Stimulated activated effector memory CD8-positive, alpha-beta T cell treated with anti-CD3 and anti-CD28 coated beads, Interleukin-12 subunit alpha, Interleukin-12 subunit beta, amount 100 ng/mL, for 72 hours (primary cell): ENCODE data around the gene HLA-DMA.
A peak's percentile ranks its signal among the peaks of the same experiment; 100 is the strongest.

ENCODE experiments used
- ATAC-seq: fragments of 150-1000 bp; cut with Tn5 transposase; 2 replicates; pipeline ENCODE4 v1.10.0; 2021
- DNase-seq, 2 donors: peaks; one replicate each; pipeline ENCODE4 v3.0.0; 2021 to 2022; ENCODE audit warnings: low spot score in 2 of 2
- H3K27ac Mint-ChIP-seq: one replicate; pipeline ENCODE4 v1.8.0; 2022; ENCODE audit warnings: mild to moderate bottlenecking, mixed read lengths
- H3K36me3 Mint-ChIP-seq: one replicate; pipeline ENCODE4 v1.8.0; 2022; ENCODE audit warnings: mild to moderate bottlenecking, mixed read lengths
- H3K4me1 Mint-ChIP-seq: one replicate; pipeline ENCODE4 v1.8.0; 2022; ENCODE audit warnings: mixed read lengths
- H3K4me3 Mint-ChIP-seq: one replicate; pipeline ENCODE4 v1.8.0; 2022; ENCODE audit warnings: mild to moderate bottlenecking, mixed read lengths
- H3K9me3 Mint-ChIP-seq: one replicate; pipeline ENCODE4 v1.8.0; 2022; ENCODE audit warnings: mixed read lengths

Gene HLA-DMA

DNA sequence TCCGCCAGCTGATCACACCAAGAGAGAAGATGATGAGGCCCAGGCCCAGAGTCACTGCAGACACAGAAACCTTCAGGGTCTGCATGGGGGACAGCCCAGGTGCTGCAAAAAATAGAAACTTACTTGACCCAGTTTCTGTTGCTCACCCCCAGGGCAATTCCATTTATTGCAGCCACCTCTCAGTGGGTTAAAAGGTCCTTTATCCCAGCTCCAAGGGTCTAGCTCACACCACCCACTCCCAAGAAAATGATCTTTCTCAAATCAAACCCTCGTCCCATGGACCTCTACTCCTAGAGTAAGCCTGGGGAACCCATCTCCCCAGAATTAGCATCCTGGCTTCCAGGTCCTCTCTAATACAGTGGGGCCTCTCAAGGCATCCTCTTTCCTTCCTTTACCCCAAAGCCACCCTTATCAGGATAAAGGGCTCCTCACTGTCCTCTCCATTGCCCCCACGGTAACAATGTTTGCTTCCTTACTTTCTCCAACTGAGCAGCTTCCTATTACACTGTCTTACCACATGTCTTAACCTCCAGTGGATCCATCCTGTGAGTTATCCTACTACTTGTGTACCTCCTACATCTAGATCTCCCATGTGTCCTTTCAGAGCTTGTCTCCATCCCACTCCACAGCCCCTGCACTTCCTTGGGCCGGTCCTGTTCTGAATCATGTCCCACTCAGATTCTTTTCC, 17.2 kb downstream of the HLA-DMA start:
- Mint-ChIP-seq H3K36me3 (peaks cover 5% of the 10 kb centered on the region), H3K4me3 (no peak overlapping the region), H3K27ac (peak overlapping the region; percentile 4), H3K9me3 (no peaks in the 10 kb centered on the region), H3K4me1 (peaks cover 10% of the 10 kb centered on the region)
- no peak for DNase-seq
- no peak for ATAC-seq

DNA sequence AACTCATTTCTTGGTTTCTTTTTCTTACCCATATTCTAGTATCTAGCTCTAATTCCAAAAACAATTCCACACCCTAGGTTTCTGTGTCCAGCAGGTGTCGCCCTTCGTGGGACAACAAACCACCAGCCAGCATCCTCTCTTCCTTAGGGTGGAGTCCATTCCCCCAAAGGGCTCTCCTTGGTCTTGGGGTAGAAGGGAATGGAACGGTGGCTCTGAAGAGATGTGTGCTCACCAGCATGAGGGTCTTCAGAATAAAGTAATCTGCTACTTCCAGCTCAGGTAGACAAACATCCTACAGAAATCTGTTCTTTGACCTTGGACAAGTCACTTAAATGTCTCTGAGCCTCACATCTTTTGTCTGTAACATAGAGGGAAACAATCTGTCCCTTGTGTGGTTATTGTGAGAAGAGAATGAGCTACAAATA, 19.2 kb downstream of the HLA-DMA start:
- Mint-ChIP-seq H3K4me3 (no peak overlapping the region), H3K27ac (no peak overlapping the region), H3K36me3 (peaks cover 5% of the 10 kb centered on the region), H3K4me1 (peaks cover 5% of the 10 kb centered on the region), H3K9me3 (no peaks in the 10 kb centered on the region)
- DNase-seq, result peak; percentile 64 to 82
- ATAC-seq, result peak; percentile 60

- Mint-ChIP-seq H3K4me1 (peaks cover 5% of the 10 kb centered on the region), H3K4me3 (no peak overlapping the region), H3K27ac (no peak overlapping the region), H3K9me3 (no peaks in the 10 kb centered on the region), H3K36me3 (peaks cover 5% of the 10 kb centered on the region)
- DNase-seq, result no peak
- no peak for ATAC-seq
Observed at GRCh38 chr6:32932132-32932868, 20.6 kb downstream of the HLA-DMA start.

DNA sequence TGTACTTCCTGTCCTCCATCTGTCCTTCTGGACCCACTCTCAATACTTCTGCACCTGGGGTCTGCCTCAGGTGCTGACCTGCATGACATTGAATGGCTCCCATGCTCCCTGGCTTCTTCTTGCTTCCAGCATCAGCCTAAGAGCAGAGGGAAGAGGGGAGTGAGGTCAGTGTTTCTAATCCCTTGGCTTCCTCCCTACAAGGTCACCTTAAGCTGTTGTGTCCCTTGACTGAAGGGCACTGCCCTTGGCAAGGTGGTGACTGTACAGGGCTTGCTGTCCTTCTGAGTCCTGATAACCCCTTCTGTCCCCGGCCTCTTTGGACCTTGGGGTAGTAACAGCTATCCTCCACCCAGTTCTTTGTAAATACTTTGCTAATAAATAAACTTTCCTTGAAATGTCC, 21.7 kb downstream of the HLA-DMA start:
- no peak overlapping the region for H3K4me3 Mint-ChIP-seq
- DNase-seq (no peak), ATAC-seq (no peak)
- H3K4me1 Mint-ChIP-seq, result peaks cover 5% of the 10 kb centered on the region
- no peak overlapping the region for H3K27ac Mint-ChIP-seq
- H3K9me3 Mint-ChIP-seq, result no peaks in the 10 kb centered on the region
- peaks cover 5% of the 10 kb centered on the region for H3K36me3 Mint-ChIP-seq

DNA sequence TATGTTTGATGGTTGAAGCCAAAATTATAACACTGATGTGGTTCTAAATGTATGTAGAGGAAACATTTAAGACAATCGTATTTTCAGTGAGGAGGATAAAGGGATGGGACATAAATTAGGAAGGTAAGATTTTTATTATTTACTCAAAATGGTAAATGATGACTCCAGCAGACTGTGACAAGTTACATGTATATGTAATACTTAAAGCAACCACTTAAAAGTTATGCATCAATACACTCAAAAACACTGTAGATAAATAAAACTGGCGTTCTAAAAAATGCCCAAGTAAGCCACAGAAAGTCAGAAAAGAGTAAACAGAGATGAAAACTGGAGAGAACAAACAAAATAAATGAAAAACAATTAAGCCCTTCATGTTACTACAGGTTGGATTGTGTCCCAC, 30.8 kb downstream of the HLA-DMA start:
- no peak overlapping the region for H3K27ac Mint-ChIP-seq
- ATAC-seq (no peak), DNase-seq (no peak)
- no peaks in the 10 kb centered on the region for H3K36me3 Mint-ChIP-seq
- no peaks in the 10 kb centered on the region for H3K9me3 Mint-ChIP-seq
- no peaks in the 10 kb centered on the region for H3K4me1 Mint-ChIP-seq
- H3K4me3 Mint-ChIP-seq, result no peak overlapping the region

DNA sequence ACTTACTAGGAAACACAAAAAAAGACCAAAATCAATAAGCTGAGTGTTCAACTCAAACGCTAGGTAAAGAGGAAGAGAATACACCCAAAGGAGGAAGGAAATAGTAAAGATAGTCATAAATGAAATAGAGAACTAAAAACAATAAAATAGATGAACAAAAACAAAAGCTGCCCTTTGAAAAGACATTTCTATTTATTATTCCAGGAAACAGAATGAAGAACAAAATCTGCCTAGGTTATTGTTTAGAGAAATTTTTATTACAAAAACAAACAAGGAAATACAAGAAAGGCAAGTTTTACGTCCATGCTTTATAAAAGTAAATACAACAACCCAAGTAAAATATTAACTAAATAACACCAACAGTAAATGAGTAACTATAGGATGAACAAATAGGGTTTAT, 32.2 kb downstream of the HLA-DMA start:
- DNase-seq, result no peak
- Mint-ChIP-seq H3K4me1 (no peaks in the 10 kb centered on the region), H3K4me3 (no peak overlapping the region), H3K9me3 (no peaks in the 10 kb centered on the region), H3K27ac (no peak overlapping the region), H3K36me3 (no peaks in the 10 kb centered on the region)
- ATAC-seq, result no peak

GRCh38 chr6:32912951-32913350, 39.9 kb downstream of the HLA-DMA start:
- no peaks in the 10 kb centered on the region for H3K9me3 Mint-ChIP-seq
- H3K36me3 Mint-ChIP-seq, result no peaks in the 10 kb centered on the region
- ATAC-seq (no peak), DNase-seq (no peak)
- H3K27ac Mint-ChIP-seq, result no peak overlapping the region
- H3K4me3 Mint-ChIP-seq, result no peak overlapping the region
- no peaks in the 10 kb centered on the region for H3K4me1 Mint-ChIP-seq

- no peaks in the 10 kb centered on the region for H3K36me3 Mint-ChIP-seq
- H3K9me3 Mint-ChIP-seq, result no peaks in the 10 kb centered on the region
- H3K27ac Mint-ChIP-seq, result no peak overlapping the region
- DNase-seq (no peak), ATAC-seq (no peak)
- no peak overlapping the region for H3K4me3 Mint-ChIP-seq
- H3K4me1 Mint-ChIP-seq, result no peaks in the 10 kb centered on the region
Observed at GRCh38 chr6:32908897-32909296, 44.0 kb downstream of the HLA-DMA start.

GRCh38 chr6:32906539-32906938, 46.4 kb downstream of the HLA-DMA start:
- Mint-ChIP-seq H3K4me1 (no peaks in the 10 kb centered on the region), H3K9me3 (no peaks in the 10 kb centered on the region), H3K36me3 (no peaks in the 10 kb centered on the region), H3K4me3 (no peak overlapping the region), H3K27ac (no peak overlapping the region)
- DNase-seq (no peak), ATAC-seq (no peak)

GRCh38 chr6:32905078-32905477, 47.8 kb downstream of the HLA-DMA start:
- Mint-ChIP-seq H3K27ac (no peak overlapping the region), H3K4me3 (no peak overlapping the region), H3K36me3 (peaks cover 10% of the 10 kb centered on the region), H3K9me3 (no peaks in the 10 kb centered on the region), H3K4me1 (no peaks in the 10 kb centered on the region)
- no peak for DNase-seq
- no peak for ATAC-seq

DNA sequence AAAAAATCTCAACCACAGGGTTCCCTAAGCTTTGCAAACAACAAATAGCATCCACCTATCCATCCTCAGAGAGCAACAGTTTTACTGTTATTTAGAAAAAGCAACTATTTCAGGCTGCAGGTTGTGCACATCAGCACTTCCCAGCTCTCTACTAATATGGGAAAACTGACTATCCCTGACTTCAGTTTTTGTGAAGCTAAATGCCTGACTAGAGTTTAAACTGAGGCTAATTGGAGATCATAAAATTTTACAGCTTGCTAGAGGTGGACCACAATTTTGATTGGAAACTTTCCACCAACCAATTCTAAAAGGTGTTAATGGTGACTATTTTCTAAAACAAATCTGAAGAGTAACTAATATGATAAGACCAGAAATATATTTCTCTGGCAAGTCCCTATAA, 48.9 kb downstream of the HLA-DMA start:
- ATAC-seq (no peak), DNase-seq (no peak)
- Mint-ChIP-seq H3K4me1 (no peaks in the 10 kb centered on the region), H3K36me3 (peaks cover 10% of the 10 kb centered on the region), H3K9me3 (no peaks in the 10 kb centered on the region), H3K27ac (no peak overlapping the region), H3K4me3 (no peak overlapping the region)
